Gastrocnemius medialis (tissue), 4 donors: Measurements from ENCODE around the gene CCDC90B. TPM values are rescaled to one million over a fixed set of nuclear protein-coding genes. Genes with fewer than 3 reads are reported as not detected.
A peak's percentile ranks its signal among the peaks of the same experiment; 100 is the strongest.

Experiments used
- ATAC-seq, 2 donors: fragments of 150-250 bp; one replicate each; pipeline ENCODE4 v1.9.1; 2016
- DNase-seq, 2 donors: peaks; one replicate each; pipeline ENCODE4 v3.0.0-alpha.2; 2019
- H3K27ac ChIP-seq, 4 donors: fragments of 200-600 bp; sonication (generic); 1 replicate in 1 of 4; 2 replicates in 3 of 4; pipeline ENCODE4 v1.5.1; 2016 to 2018; ENCODE audit warnings: mild to moderate bottlenecking in 2 of 4, moderate library complexity in 1 of 4
- H3K27me3 ChIP-seq, 3 donors: fragments of 200-600 bp; sonication (generic) in 2 of 3; 1 replicate in 1 of 3; 2 replicates in 2 of 3; pipeline versions ENCODE4 v1.5.1 to v1.6.0; 2016 to 2019; ENCODE audit warnings: mild to moderate bottlenecking in 1 of 3, moderate library complexity in 1 of 3
- H3K36me3 ChIP-seq, 2 donors: fragments of 200-600 bp; sonication (generic) in 1 of 2; one replicate each; pipeline ENCODE4 v1.5.1; 2017 to 2018
- H3K4me1 ChIP-seq, 2 donors: fragments of 200-600 bp; sonication (generic) in 1 of 2; one replicate each; pipeline ENCODE4 v1.5.1; 2016 to 2017; ENCODE audit warnings: mild to moderate bottlenecking in 2 of 2
- H3K4me3 ChIP-seq, 4 donors: fragments of 200-600 bp; sonication (generic) in 3 of 4; 1 replicate in 1 of 4; 2 replicates in 3 of 4; pipeline ENCODE4 v1.5.1; 2016 to 2019; ENCODE audit warnings: mild to moderate bottlenecking in 2 of 4
- H3K9me3 ChIP-seq, 3 donors: fragments of 200-600 bp; sonication (generic) in 2 of 3; 1 replicate in 1 of 3; 2 replicates in 2 of 3; pipeline ENCODE4 v1.5.1; 2016 to 2019
- CTCF ChIP-seq, 5 experiments: fragments of 450-650 bp in 3 of 5; fragments of 200-600 bp in 2 of 5; sonication (generic) in 2 of 5; IDR thresholded peaks in 4 of 5; conservative IDR thresholded peaks in 1 of 5; 1 replicate in 4 of 5; 2 replicates in 1 of 5; pipeline ENCODE4 v1.5.1; 2016 to 2019; ENCODE audit warnings: antibody characterized with exemption in 5 of 5, mild to moderate bottlenecking in 3 of 5, moderate library complexity in 3 of 5
- POLR2A ChIP-seq, 2 donors: fragments of 450-650 bp; IDR thresholded peaks; one replicate each; pipeline ENCODE4 v1.6.1; 2017; ENCODE audit warnings: antibody characterized with exemption in 2 of 2, mild to moderate bottlenecking in 2 of 2, moderate library complexity in 2 of 2
- in situ Hi-C, 4 donors: fragments of 200-750 bp; cut with MboI; loops; one replicate each; pipeline versions ENCODE4 v1.15.0 to v1.8.0; 2017; ENCODE audit warnings: low sequenced_read_pairs in 4 of 4
- intact Hi-C: fragments of 100-400 bp; cut with DNase I; formaldehyde crosslinking; loops from one replicate; pipeline ENCODE4 v1.15.1; 2023; ENCODE audit warnings: low total_unique reads
- total RNA-seq, 4 donors: library from RNA; depleted of rRNA; stranded (reverse); fragments of >200 nt; gene quantifications; one replicate each; pipeline versions ENCODE4 v1.1.0 to v1.2.3, GENCODE V29; 2016

Gene CCDC90B
- total RNA-seq, 4 donors from 2014 or later, result 18.1 to 30.1 (median 22.8) TPM

- intact Hi-C loops (loop anchor here (1.0 to 5.0 kb wide), 3 partner anchors 58 to 383 kb away; partner anchors contain the start of gene ANKRD42), in situ Hi-C loops (loop anchor here (5.0 to 25.0 kb wide), 4 partner anchors 338 to 535 kb away; partner anchors contain the start of genes DDIAS (in 2 of the 4) and PRCP (in 2 of the 4))
- Histone ChIP-seq H3K27me3 (no peaks in the 10 kb centered on the region), H3K4me3 (no peak overlapping the region), H3K36me3 (no peaks in the 10 kb centered on the region), H3K27ac (no peak overlapping the region), H3K9me3 (no peaks in the 10 kb centered on the region), H3K4me1 (no peaks in the 10 kb centered on the region)
- ATAC-seq, result peak in 1 of 2 donors; percentile 72
- no peak for DNase-seq
- TF ChIP-seq CTCF (IDR thresholded peaks at IDR 0.05 in 4 of 5, conservative IDR thresholded peaks at IDR 0.05 in 1 of 5), result peak; percentile 45 to 69 (median 63)
- TF ChIP-seq POLR2A (IDR thresholded peaks at IDR 0.05), result no peak
Observed at GRCh38 chr11:83249972-83250593, 36.1 kb downstream of the CCDC90B start.

GRCh38 chr11:83249445-83249844, 36.7 kb downstream of the CCDC90B start:
- TF ChIP-seq POLR2A (IDR thresholded peaks at IDR 0.05) (no peak), CTCF (IDR thresholded peaks at IDR 0.05 in 4 of 5, conservative IDR thresholded peaks at IDR 0.05 in 1 of 5) (no peak)
- in situ Hi-C loops (loop anchor here in 1 of 4 donors (25.0 kb wide), 1 partner anchor 337 kb away; the partner anchor contains the start of genes DDIAS and PRCP), intact Hi-C loops (no loop called here)
- no peak overlapping the region for H3K27ac ChIP-seq
- H3K27me3 ChIP-seq, result no peaks in the 10 kb centered on the region
- DNase-seq (no peak), ATAC-seq (no peak)
- H3K4me1 ChIP-seq, result no peaks in the 10 kb centered on the region
- H3K36me3 ChIP-seq, result no peaks in the 10 kb centered on the region
- no peak overlapping the region for H3K4me3 ChIP-seq
- H3K9me3 ChIP-seq, result no peaks in the 10 kb centered on the region

GRCh38 chr11:83241291-83241946, 44.7 kb downstream of the CCDC90B start:
- DNase-seq (peak in 1 of 2 donors; percentile 18), ATAC-seq (peak; percentile 54 to 78)
- H3K27me3 ChIP-seq, result no peaks in the 10 kb centered on the region
- H3K4me1 ChIP-seq, result no peaks in the 10 kb centered on the region
- H3K9me3 ChIP-seq, result no peaks in the 10 kb centered on the region
- no peaks in the 10 kb centered on the region for H3K36me3 ChIP-seq
- no peak overlapping the region for H3K4me3 ChIP-seq
- TF ChIP-seq CTCF (IDR thresholded peaks at IDR 0.05 in 4 of 5, conservative IDR thresholded peaks at IDR 0.05 in 1 of 5) (peak in 3 of 5 experiments; percentile 14 to 43 (median 41)), POLR2A (IDR thresholded peaks at IDR 0.05) (no peak)
- in situ Hi-C loops, result loop anchor here in 1 of 4 donors (25.0 kb wide), 1 partner anchor 329 kb away; the partner anchor contains the start of genes DDIAS and PRCP
- H3K27ac ChIP-seq, result no peak overlapping the region
- intact Hi-C loops, result loop anchor here (5.0 kb wide), 1 partner anchor 576 kb away; no protein-coding TSS in a partner anchor

- ATAC-seq (no peak), DNase-seq (no peak)
- H3K27ac ChIP-seq, result no peak overlapping the region
- no peaks in the 10 kb centered on the region for H3K27me3 ChIP-seq
- in situ Hi-C loops (loop anchor here in 1 of 4 donors (25.0 kb wide), 1 partner anchor 326 kb away; the partner anchor contains the start of genes DDIAS and PRCP), intact Hi-C loops (no loop called here)
- no peaks in the 10 kb centered on the region for H3K4me1 ChIP-seq
- H3K9me3 ChIP-seq, result no peaks in the 10 kb centered on the region
- TF ChIP-seq POLR2A (IDR thresholded peaks at IDR 0.05) (no peak), CTCF (IDR thresholded peaks at IDR 0.05 in 4 of 5, conservative IDR thresholded peaks at IDR 0.05 in 1 of 5) (no peak)
- no peaks in the 10 kb centered on the region for H3K36me3 ChIP-seq
- H3K4me3 ChIP-seq, result no peak overlapping the region
Observed at GRCh38 chr11:83238111-83238510, 48.1 kb downstream of the CCDC90B start.
